GM20000 (cell line): ENCODE data around the gene DCN.

Experiments
- DNase-seq: peaks from one replicate; pipeline ENCODE4 v3.0.0; 2012; ENCODE audit warnings: low spot score
- CTCF ChIP-seq: IDR thresholded peaks from 2 replicates; pipeline ENCODE4 v1.5.1; 2012; ENCODE audit warnings: mild to moderate bottlenecking, control low read depth; ENCODE audit errors: extremely low read depth, missing control alignments

Gene DCN

GRCh38 chr12:91188778-91189177, 6.2 kb upstream of the DCN start:
- no peak for TF ChIP-seq CTCF
- no peak for DNase-seq

GRCh38 chr12:91186156-91186555, 3.5 kb upstream of the DCN start:
- DNase-seq, result no peak
- TF ChIP-seq CTCF, result no peak

GRCh38 chr12:91185421-91185820, 2.8 kb upstream of the DCN start:
- no peak for TF ChIP-seq CTCF
- DNase-seq, result no peak

- TF ChIP-seq CTCF, result no peak
- DNase-seq, result no peak
Observed at GRCh38 chr12:91183551-91183950, 934 bp upstream of the DCN start.

GRCh38 chr12:91180582-91181395, 1.8 kb downstream of the DCN start:
- no peak for DNase-seq
- no peak for TF ChIP-seq CTCF

GRCh38 chr12:91179966-91180561, 2.6 kb downstream of the DCN start:
- no peak for DNase-seq
- no peak for TF ChIP-seq CTCF

- no peak for TF ChIP-seq CTCF
- DNase-seq, result no peak
Observed at GRCh38 chr12:91179315-91179714, 3.3 kb downstream of the DCN start.
